ENCODE data around the gene TMTC3.

The TMTC3 gene

DNA sequence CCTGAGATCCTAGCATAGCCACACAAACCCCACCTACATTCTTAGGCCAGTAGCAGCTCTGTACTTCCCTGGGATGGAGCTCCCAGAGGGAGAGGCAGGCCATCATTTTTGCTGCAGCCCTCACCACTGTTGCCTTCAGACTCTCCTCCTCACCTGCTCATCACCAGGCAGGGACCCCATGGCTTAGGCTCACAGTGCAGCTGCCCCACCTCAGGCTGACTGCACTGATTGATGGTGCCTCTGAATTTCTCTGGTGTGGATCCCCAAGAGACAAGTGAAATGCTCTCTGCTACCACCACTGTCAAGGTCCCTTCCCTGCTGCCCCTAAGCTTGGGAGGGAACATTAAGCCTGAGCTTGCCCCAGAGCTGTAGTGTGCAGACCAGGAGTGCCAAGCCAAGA lies 76.2 kb downstream of the TMTC3 start:
- no peak for DNase-seq (ENCODE audit: low read depth)
- no peak overlapping the region for H3K4me3 ChIP-seq (ENCODE audit: low read length)
- TF ChIP-seq, protein P1, sequence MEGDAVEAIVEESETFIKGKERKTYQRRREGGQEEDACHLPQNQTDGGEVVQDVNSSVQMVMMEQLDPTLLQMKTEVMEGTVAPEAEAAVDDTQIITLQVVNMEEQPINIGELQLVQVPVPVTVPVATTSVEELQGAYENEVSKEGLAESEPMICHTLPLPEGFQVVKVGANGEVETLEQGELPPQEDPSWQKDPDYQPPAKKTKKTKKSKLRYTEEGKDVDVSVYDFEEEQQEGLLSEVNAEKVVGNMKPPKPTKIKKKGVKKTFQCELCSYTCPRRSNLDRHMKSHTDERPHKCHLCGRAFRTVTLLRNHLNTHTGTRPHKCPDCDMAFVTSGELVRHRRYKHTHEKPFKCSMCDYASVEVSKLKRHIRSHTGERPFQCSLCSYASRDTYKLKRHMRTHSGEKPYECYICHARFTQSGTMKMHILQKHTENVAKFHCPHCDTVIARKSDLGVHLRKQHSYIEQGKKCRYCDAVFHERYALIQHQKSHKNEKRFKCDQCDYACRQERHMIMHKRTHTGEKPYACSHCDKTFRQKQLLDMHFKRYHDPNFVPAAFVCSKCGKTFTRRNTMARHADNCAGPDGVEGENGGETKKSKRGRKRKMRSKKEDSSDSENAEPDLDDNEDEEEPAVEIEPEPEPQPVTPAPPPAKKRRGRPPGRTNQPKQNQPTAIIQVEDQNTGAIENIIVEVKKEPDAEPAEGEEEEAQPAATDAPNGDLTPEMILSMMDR (conservative IDR thresholded peaks at IDR 0.05; ENCODE audit: low read length) = no peak

DNA sequence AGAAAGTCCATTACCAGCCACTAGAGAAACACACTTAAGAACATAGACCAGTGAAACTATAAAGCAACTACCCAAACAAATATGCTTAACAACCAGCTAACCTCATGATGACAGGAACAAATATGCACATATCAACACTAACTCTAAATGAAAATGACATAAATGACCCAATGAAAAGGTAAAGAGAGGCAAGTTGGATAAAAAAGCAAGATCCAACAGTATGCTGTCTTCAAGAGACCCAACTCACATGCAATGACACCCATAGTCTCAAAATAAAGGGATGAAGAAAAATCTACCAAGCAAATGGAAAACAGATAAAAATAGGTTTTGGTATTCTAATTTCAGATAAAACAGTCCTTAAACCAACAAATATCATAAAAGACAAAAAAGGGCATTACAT lies 77.8 kb downstream of the TMTC3 start:
- TF ChIP-seq, protein P1 (conservative IDR thresholded peaks at IDR 0.05; ENCODE audit: low read length) = no peak
- no peak overlapping the region for H3K4me3 ChIP-seq (ENCODE audit: low read length)
- no peak for DNase-seq (ENCODE audit: low read depth)

DNA sequence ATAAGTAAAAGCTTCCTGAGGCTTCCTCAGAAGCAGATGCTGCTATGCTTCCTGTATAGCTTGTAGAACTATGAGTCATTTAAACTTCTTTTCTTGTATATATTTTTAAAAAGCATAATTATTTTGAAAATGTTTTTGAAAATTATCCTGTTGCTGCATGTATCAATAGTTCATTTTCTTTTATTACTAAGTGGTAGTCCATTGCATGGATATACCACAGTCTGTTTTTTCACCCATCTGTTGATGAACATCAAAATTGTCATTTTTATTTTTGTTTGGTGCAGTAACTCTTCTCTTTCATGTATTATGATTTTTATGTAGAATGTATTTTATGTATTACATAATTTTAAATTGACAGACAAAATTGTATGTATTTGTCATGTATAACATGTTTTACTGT lies 81.4 kb downstream of the TMTC3 start:
- DNase-seq (ENCODE audit: low read depth) = no peak
- H3K4me3 ChIP-seq (ENCODE audit: low read length) = no peak overlapping the region
- TF ChIP-seq, protein P1 (conservative IDR thresholded peaks at IDR 0.05; ENCODE audit: low read length) = no peak

DNA sequence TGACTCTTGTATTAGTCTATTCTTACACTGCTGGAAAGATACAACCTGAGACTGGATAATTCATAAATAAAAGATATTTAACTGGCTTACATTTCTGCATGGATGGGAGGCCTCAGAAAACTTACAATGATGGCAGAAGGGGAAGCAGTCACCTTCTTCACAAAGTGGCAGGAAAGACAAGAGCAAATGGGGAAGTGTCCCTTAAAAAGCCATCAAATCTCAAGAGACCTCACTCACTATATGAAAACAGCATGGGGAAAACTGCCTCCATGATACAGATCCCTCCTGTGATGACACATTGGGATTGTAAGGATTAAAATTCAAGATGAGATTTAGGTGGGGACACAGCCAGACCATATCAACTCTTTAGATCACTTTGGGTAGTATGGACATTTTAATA lies 83.7 kb downstream of the TMTC3 start:
- TF ChIP-seq, protein P1 (conservative IDR thresholded peaks at IDR 0.05; ENCODE audit: low read length) = no peak
- no peak for DNase-seq (ENCODE audit: low read depth)
- no peak overlapping the region for H3K4me3 ChIP-seq (ENCODE audit: low read length)

DNA sequence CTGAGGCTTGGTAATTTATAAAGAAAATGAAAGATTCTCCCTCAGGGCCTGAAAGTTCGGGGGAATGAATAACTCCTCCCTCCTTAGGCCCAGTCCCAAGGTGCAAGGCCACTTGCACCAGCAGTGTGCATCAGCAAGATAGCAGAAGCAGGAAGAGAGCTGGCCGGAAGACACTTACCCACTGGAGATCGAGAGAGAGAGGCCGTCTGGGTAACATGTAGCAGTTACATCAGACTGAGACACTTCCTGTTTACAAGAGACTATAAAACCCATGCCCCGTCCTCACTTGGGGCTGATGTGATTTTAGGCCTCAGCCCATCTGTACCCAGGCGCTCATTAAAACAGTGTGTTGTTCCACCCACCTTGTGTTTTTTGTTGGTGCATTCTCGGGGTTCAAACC lies 85.2 kb downstream of the TMTC3 start:
- no peak for DNase-seq (ENCODE audit: low read depth)

DNA sequence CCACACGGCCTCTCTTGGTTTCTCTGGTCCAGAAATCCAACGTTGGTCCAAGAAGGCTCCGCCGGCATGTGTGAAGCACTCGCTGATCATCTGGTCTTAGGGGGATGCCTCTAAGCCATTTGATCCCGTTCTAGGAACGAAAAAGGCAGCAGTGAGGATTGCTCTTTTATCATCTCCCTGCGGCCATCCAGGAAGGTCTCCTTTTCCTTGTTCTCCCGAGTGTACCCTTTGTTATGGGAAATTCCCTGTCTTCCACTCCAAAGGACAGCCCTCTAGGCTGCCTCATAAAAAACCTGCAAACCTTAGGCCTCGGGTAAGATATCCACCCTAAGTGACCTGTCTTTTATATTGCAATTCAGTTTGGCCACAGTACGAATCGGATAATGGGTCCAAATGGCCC lies 85.8 kb downstream of the TMTC3 start:
- TF ChIP-seq, protein P1 (conservative IDR thresholded peaks at IDR 0.05; ENCODE audit: low read length) = no peak
- no peak overlapping the region for H3K4me3 ChIP-seq (ENCODE audit: low read length)
- DNase-seq (ENCODE audit: low read depth) = no peak

More for the DNA sequence above, 85.2 kb downstream of the TMTC3 start:
- H3K4me3 ChIP-seq (ENCODE audit: low read length) = no peak overlapping the region
- TF ChIP-seq, protein P1 (conservative IDR thresholded peaks at IDR 0.05; ENCODE audit: low read length) = no peak

DNA sequence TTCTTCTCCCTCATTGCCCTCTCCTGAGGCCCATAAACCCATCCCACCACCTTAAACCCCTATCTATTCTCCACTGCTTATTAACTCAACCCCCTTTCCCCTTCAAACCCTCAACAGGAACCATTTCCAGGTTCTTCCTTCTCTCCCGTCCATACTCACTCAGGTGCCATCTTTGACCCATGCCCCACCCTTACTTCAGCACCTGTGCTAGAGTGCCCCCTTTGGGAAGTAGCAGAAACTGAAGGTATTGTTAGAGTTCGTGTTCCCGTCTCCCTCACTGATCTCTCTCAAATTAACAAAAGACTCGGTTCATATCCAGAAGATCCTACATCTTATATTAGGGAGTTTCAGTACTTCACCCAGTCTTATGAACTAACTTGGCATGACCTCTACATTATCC lies 86.6 kb downstream of the TMTC3 start:
- DNase-seq (ENCODE audit: low read depth) = no peak
- no peak overlapping the region for H3K4me3 ChIP-seq (ENCODE audit: low read length)
- TF ChIP-seq, protein P1 (conservative IDR thresholded peaks at IDR 0.05; ENCODE audit: low read length) = no peak
